HG03025 (cell line): Measurements from ENCODE around the gene CCDC9B.

ENCODE experiments used
- ATAC-seq: cut with Tn5 transposase; IDR thresholded peaks from one replicate; pipeline ENCODE4 v1.9.1; 2021; ENCODE audit warnings: mild to moderate bottlenecking, moderate library complexity; ENCODE audit not compliant: unreplicated experiment, low FRiP score

The CCDC9B gene

DNA sequence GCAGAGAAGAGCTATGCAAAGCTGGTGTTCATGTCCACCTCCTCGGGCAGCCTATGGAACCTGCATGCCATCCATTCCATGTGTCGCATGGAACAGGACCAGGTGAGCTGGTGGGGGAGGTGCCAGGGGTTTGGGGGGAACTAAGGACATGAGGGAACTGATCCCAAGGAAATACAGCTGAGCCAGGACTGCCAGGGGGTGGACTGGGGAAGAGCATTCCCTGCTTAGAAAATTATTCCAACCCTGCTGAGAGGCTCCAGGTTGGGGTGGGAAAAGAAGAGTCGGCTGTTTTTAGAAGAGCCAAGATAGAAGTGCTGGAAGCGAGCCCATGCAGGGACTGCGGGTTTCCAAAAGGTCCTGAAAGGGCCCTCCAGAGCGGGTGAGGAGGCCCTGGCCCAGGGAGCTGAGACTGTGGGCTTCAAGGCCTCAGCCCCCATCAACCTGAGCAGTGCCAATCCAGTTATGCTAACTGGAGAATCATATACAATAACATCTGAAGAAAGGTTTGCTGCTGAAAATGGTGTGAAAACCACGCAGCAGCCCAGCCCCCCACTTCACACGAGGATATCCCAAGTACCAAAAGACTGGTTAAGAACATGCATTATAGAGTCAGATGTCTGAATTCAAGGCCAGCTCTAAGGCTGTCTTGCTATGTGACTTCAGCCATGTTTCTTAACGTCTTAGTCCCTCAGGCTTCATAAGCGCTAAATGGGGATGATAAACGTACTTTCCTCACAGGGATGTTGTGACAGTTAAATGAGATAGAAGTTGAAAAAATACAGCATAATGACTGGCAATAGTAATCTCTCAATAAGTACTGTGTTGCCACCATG, 25.1 kb upstream of the CCDC9B start:
- no peak for ATAC-seq

- no peak for ATAC-seq
Observed at GRCh38 chr15:40365016-40365415, 24.3 kb upstream of the CCDC9B start.

- no peak for ATAC-seq
Observed at GRCh38 chr15:40364251-40364650, 23.5 kb upstream of the CCDC9B start.

DNA sequence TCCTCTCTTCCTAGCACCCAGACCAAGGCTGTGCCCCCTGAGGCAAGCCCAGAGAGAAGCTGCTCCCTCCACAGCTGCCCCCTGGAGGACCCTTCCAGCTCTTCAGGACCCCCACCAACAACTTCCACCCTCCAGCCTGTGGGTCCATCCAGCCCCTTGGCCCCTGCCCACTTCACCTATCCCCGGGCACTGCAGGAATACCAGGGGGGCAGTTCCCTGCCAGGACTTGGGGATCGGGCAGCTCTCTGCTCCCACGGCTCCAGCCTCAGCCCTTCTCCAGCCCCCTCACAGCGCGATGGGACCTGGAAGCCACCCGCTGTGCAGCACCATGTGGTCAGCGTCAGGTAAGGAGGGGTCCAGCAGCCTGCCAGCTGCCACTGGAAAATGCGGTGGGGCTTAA, 22.9 kb upstream of the CCDC9B start:
- no peak for ATAC-seq

DNA sequence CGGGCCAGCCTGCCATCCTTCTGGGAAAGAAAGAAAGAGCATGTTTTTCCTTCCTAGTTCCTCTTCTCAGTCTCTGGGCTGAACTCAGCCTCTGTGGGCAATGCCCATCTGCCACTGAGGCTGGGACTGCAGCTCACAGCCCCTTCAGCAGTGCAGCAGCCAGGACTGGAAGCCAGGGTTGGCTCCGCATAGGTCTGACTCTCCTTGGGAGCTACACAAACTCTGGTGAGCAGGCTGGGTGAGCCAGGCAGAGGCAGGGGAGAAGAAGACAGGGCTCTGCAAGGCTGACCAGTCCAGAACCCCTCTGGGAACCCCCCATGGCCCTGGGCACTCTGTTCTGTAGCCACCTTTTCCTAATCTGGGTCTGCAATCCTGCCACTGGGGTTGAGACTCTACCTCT, 20.9 kb upstream of the CCDC9B start:
- no peak for ATAC-seq

GRCh38 chr15:40360015-40360414, 19.3 kb upstream of the CCDC9B start:
- no peak for ATAC-seq

- peak; percentile 8 for ATAC-seq
Observed at GRCh38 chr15:40358471-40359353, 18.0 kb upstream of the CCDC9B start.

DNA sequence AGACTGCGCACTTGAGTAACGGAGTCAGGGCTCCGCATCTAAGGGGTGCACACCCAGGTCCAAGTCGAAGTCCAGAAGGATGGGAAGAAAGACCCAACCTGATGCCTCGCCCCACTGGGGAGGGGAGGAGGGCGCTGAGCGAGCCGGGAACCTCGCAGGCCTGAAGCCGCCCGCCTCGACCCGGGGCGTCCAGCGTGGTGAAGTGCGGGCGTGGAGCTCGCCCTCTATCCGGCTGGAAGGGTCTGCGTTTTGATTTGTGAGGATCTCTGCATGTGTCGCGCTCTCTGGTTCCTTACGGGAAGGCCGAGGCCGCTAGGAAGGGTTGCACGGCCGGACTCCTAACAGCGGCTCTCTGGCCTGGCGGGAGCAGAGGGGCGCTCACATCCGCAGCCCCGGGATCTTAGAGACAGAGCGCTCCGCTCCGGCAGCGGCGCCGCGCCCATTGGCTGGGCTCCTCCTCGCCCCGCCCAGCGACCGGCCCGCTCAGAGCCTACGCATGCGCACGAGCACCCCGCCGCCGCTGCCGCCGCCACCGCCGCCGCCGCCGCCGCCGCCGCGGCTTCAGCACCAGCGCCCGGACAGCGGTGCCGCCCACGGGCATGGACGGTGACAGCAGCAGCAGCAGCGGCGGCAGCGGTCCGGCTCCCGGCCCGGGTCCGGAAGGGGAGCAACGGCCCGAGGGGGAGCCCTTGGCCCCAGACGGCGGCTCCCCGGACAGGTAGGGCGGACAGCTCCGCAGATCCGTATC, 17.2 kb upstream of the CCDC9B start, which contains the start of gene DISP2:
TSS of gene DISP2 (plus strand) at position 497 of the 748 bp plus-strand sequence. CDS start at position 600, 103 bp downstream.
- peak; percentile 67 for ATAC-seq

DNA sequence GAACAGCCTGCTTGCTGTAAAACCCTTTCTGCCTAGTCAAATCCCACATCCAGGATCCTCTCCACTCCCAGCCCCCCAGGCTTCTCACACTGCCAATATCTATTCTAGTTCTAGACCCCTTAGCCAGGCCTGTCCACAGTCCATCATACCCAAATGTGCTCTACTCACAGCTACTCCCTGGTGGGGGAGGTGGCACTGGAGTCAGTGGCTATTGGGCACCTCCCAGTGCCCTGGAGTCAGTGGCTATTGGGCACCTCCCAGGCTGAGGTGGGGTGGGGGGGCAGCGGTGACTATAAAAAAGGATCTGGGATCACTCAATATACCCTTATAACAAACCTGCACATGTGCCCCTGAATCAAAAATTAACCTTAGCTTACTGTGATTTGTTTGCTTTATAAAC, 16.5 kb upstream of the CCDC9B start:
- ATAC-seq: no peak

DNA sequence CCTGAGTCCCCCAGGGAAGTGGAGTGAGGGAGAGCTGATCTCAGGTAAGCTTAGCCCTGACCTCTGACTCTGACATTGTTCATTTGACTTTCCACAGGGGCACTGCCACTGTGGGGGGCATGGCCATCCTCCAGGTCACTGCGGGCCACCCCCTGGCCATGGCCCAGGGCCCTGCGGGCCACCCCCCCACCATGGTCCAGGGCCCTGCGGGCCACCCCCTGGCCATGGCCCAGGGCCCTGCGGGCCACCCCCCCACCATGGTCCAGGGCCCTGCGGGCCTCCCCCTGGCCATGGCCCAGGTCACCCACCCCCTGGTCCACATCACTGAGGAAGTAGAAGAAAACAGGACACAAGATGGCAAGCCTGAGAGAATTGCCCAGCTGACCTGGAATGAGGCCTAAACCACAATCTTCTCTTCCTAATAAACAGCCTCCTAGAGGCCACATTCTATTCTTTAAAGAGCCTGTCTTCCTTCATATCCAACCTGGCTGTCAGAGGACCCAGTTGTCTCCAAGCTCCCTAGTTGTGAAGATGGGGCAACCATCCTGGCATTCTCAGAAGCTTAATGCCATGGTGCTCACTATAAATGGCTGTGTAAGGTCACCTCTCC, 15.3 kb upstream of the CCDC9B start:
- ATAC-seq: no peak

- ATAC-seq: no peak
Observed at GRCh38 chr15:40354408-40355171, 13.9 kb upstream of the CCDC9B start.

DNA sequence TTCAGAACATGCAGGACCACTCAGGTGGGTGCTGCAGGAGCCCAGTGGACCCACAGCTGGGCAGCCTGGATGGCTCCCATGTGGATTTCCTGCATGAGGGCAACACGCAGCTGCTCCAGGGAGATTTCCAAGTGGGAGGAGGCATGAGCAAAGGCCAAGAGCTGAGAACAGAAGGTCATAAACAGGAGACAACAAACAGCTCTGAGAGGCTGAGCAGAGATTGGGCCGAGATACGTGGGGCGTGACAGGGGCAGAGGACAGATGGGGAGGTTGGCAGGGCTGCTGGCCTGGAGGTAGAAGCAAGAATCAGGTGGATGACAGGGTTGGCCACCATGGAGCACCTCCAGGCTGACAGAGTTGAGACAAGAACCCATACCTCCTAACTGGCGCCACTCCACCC, 13.0 kb upstream of the CCDC9B start:
- ATAC-seq: no peak

GRCh38 chr15:40352281-40352901, 11.7 kb upstream of the CCDC9B start:
- ATAC-seq: no peak

GRCh38 chr15:40349163-40349562, 8.4 kb upstream of the CCDC9B start:
- ATAC-seq: no peak

- no peak for ATAC-seq
Observed at GRCh38 chr15:40348474-40348870, 7.7 kb upstream of the CCDC9B start.

DNA sequence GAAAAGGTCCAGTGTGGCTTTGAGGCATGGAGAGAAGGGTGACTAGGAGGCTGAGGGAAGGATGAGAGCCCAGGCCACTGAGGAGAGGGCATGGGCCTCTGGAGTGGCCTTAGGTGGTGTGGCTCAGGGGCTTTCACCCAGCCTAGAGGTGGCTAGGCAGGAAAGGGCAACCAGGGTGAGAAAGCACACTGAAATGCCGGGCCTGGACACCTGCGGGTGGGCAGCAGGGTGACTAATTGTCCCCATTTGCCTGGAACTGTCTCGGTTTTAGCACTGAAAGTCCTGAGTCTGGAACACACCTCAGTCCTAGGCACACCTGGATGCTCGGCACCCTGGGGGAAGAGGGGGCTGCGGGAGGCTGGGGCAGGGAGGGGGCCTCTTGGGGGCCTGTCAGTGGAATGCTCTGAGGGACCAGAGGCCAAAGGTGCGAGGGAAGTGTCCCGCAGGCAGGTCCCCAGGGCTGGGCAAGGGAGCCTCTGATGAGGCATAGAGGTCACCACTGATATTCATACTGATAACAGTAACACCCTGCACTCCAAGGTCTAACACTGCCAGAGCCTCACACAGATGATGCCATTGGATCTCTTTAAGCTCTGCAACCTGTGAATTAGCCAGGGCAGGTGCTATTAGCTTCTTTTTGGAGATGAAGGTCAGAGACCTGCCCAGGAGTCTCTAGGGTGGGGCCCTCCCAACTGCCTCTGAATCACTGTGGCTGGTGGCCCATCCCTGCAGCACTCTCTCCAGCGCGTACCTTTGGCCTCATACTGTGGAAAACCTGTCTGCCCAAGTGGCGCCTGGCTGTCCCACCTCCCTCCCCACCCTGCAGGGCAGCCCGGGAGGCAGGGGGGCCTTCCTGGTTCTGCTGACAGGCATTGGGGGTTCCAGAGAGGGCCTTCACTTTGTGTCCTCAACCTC, 7.1 kb upstream of the CCDC9B start:
- ATAC-seq: no peak

DNA sequence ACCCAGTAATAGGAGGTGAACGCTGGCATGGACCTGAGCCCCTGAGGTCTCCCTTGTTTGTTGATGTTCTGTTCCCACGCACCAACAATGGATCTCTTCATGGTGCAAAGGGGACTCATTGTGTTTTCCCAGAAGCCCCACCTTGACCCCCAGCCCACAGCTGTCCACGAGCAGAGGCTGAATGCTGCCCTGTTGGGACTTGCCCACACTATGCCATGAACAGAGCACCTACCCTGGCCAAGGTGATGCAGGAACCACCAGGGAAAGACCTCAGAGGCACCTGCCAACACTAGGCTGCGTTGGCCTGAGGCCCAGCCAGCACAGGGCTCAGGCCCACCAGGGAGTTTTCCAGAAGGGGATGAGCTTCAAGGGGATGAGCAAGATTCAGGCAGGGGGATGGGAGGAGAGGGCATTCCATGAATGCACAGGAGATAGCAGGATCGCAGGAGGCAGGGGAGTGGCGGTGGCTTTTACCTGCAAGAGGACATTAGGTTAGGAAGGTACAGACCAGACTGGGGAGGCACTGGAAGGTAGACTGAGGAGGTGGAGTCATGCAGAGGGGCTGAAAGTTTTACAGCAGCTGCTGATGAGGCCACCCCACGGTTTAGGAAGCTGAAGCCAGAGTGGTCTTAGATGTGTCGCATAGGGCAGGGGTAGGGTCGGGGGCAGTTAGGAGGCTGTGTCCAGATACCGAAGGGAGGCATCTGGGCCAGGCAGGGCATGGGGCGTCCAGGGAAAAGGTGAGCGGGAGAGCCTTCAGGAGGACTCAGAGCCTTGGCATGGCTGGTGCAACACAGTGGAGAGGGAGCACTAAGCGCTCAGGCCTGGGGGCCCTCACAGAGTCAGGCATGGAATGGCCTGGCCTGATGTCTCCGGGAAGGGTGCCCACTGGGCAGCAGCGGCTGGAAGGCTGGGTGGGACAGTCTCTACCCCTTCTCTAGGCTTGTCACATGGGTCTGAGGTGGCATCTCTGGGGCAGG, 6.1 kb upstream of the CCDC9B start:
- ATAC-seq: no peak
